GM18909 (cell line): ENCODE data around the gene MTAP.

Experiments used
- ATAC-seq: cut with Tn5 transposase; IDR thresholded peaks from one replicate; pipeline ENCODE4 v1.9.1; 2021; ENCODE audit warnings: mild to moderate bottlenecking; ENCODE audit not compliant: unreplicated experiment, poor library complexity

The MTAP gene

DNA sequence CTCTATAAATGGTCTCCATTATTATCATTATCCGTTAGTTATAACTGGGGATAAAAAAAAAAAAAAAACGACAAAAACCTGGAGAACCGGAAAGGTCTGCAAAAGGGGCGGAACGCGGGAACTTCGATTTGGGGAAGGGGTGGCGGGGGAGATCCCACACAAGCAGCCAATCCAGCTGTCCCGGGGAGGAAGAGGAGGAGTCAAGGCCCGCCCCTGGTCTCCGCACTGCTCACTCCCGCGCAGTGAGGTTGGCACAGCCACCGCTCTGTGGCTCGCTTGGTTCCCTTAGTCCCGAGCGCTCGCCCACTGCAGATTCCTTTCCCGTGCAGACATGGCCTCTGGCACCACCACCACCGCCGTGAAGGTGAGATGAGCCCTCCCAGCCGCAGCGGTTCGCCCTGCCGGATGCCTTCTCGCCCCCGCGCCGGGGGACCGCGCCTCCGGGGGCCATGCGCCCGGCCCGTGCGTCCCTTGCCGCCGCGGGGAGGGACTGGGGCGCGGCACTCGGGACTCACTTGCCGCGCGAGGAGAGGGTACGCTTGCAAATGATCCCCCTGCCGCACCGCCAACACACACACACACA is at the start of gene MTAP:
MTAP (plus strand) TSS at position 219 of the 583 bp plus-strand sequence; CDS start at position 332, 113 bp downstream.
- peak; percentile 92 for ATAC-seq

DNA sequence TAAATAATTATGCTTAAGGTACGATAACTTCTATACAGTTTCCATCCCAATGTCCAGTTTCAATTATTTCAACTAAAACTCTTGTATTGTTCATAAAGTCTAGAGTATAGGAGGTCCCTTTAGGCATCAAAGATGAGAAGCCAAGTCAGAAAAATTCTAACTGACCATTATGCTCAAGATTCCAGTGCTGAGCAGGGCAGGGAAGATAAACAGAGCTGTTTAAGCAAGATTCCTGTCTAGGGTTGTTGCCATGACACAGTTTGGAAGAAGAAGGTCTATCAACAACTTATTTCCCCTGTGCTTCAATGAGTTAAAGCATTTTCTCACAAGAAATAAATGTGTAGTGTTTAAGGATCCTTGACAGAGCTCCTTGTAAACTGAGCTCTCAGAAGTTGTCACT is 48.9 kb upstream of the MTAP start:
- no peak for ATAC-seq

DNA sequence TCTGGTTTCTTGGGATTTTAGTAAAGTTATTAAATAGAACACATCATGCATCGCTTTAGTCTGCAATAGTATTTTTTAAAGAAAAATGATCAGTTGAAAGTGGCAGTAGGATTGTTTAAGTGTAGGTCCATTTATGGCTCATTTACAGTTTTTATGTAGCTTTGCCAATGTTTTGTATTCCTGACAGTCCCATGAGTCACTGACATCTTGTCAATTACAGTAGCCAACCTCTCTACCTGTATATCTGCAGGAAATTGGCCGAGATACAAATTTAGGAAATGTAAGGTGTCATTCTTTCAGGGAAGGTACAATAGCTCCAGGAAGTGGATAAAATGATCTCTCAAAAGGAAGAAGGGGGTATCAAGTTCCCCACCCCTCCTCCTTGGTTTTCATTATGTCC is 47.7 kb upstream of the MTAP start:
- no peak for ATAC-seq

DNA sequence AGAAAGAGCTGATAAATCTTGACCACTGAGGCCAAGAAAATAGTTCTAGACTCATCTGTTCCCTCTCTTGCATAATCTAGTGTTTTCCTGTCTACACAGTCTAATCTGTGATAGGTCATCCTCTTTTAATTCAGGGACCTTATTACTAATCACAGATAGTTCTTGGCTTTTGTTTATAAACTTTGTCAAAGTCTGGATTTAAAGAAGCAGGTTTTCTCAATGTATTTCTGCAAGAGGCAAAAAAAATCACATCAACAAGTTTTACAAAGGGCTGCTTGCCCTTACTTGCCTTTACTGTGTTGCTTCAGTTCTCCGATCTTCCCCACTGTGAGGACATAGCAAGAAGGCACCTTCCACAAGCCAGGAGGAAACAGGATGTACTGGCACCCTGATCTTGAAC is 43.9 kb upstream of the MTAP start:
- ATAC-seq, result no peak

DNA sequence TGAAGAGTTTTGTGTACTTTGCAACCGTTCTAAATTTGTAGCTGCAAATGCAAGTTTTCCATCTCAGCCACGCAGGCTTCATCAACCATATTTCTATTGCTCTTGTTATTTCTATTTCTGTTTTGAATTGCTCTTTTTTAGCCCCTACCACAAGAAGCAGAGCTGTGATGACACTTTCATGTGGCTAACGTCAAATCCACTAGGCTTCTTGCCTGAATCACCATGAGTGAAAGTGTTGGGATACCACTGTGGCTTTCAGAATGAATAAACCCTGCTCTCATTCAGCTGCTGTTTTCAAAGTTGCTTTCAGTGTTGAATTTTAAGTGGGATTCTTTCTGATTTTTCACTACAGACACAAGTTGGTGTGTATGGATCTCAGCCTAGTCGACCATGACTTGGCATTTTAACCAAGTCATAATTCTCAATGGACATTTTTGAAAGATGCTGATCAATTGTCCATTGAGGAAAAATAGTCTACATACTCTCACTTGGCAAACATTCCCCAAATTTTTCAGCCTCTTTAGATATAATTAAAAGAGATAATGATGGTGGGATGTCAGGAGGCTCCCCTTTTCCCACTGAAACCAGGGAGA is 41.0 kb upstream of the MTAP start:
- ATAC-seq, result peak; percentile 79

DNA sequence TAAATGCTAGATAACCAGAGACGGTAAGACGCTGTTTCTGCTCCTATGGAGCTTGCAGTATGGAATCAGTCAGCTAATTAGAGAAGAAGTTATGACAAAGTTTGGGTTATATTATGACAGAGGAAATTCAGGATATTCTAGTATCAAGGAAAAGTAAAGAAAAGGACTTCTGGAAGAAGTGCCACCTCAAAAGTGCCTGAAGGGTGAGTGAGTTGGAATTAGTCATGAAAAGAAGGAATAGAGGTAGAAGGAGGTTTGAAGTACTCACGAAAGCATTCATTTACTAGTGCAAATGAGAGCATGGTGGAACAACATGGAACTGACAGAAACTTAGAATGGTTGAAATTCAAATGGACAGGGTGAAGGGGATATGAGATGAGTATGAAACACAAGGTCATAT is 40.4 kb upstream of the MTAP start:
- no peak for ATAC-seq

DNA sequence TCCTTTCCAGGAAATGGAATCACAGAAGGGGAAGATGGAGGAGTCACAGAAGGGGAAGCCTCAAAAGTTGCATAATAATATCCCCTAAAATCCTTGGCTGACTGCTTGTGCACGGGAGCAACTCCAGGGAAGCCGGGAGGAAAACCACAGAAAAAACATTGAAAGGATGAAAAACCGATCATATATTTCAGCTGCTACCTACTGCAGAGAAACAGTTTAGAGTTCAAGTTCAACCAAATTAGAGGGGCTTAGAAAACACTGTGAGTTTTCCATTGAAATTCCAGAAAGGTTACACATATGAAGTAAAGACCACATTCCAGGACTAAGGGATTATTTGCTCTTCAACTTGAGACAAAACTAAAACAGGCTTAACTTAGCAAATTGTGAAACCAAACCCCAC is 37.6 kb upstream of the MTAP start:
- ATAC-seq, result no peak

DNA sequence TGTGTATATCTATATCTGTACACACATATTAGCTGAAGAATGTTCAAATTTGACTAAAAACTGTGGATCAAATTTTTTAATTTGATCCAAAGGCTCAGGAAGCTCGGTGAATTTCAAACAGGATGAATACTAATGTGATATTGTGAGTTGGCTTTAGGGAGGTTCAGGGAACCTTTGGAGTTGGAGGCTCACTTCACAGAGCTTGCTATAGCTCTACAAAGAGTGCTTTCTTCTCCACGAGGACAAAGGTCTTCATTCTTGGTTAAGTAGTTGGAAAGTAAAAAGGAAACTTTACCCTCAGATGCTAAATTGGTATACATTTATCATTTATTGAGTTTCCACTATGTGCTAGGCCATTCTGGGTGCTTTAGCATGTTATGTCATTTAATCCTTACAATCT is 36.3 kb upstream of the MTAP start:
- ATAC-seq, result no peak

DNA sequence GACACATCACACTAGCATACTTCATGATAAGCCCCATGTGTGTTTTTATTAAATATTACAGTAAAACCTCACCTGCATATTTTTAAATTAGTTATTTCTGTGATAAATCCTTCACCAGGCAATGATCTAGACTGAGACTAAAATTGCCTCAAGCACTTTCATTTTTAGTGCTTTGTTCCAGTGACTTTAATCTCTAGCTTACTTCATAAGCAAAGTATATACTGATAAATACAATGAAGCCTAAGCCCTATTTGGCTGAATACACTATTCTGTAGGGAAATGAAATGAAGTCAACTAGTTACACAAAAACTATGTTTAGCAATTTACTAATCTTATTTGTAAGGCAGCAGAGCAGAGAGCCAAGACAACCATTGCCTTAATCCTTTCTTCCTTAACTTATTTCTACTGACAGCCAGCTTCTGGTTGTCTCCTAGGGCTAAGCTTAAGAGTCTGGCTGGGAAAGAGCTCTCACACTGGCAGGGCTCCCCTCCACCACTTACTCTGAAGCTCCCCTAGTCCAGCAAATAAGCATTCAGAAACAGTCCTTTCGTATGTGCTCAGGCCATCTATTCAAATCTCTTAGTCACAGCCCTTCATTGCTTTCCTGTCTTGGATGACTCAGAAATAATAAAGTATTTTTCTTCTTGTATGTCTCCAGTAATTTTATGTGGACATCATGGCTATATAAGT is 31.4 kb upstream of the MTAP start:
- ATAC-seq, result no peak

DNA sequence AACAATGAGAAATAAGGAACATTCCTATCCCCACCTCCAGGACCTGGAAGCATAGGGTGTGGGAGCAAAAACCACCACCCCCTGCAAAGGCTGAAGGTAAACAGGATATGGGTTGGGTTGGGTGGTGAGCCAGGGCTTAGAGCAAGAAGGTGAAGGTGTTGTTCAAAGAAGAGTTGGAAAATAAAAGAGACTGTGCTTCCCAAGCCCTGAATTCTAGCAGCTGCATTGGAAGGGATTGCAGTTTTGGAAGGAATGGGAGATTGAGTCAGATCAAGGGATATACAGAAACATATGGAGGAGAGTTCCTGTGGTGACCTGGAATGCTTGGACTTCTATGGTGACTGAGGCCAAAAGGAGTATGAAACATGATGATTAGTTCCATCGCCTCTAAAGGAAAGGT is 24.7 kb upstream of the MTAP start:
- no peak for ATAC-seq

DNA sequence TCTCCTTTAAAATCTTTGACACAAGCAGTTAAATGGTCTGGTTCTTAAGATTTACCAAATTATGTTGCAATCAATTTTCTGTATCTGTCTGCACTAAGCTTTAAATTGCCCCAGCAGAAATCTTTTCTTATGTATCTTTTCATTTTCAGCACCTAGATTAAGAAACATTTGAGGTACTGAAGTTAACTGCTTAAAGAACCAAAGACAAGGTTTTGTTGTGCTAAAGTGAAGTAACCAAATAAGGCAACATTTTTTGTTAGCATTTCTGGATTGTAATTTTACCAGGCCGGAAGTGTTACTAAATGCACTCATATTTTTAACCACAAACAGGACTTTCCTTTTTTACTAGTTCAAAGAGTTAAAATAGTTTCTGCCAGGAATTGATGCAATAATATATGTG is 24.1 kb upstream of the MTAP start:
- ATAC-seq, result no peak

DNA sequence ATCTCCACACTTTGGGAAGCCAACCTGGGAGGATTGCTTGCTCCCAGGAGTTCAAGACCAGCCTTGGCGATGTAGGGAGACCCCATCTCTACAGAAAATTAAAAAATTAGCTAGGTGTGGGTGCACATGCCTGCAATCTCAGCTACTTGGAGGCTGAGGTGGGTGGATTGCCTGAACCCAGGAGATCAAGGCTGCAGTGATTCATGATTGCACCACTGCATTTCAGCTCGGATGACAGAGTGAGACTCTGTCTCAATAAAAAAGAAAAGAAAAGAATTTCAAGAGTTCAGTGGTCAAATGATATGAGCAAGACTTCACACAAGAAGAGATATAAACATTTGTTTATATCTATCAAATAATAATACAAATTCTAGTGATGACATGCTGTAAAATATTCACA is 23.0 kb upstream of the MTAP start:
- no peak for ATAC-seq

DNA sequence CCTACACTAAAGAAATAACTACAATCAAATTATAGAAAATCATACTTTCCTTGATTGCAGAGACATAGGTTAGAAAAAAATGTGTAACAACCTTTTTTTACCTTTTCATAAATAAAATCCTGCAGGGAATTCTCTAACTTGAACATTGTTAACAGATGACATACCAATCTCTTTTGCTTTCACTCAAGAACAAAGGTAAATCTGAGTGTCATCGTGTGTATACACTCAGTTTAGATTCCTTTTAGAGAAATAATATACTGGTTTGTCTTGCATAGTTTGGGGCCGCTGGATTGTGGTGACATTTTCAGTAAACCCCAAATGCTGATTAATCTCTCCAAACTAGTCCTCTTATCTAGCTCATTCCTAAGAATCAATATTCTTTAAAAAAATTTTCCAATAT is 20.8 kb upstream of the MTAP start:
- no peak for ATAC-seq

DNA sequence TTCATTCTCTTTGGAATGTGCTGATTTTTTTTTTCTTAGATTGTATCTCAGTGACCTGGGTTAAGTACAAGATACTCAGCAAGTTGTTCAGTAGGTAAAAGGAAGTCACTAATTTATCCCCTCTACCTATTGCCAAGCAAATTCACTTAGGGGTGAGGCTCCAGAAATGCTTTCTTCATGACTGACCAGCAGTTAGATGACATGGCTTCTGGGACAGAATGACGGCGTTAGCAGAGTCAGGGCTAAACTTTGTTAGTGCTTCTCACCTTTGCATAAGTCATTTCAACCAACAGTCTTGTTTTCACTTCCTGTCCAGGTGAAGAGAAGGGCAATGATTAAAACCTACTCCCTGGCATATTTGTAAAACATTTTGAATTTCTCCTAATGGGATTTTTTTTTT is 20.2 kb upstream of the MTAP start:
- ATAC-seq, result no peak

DNA sequence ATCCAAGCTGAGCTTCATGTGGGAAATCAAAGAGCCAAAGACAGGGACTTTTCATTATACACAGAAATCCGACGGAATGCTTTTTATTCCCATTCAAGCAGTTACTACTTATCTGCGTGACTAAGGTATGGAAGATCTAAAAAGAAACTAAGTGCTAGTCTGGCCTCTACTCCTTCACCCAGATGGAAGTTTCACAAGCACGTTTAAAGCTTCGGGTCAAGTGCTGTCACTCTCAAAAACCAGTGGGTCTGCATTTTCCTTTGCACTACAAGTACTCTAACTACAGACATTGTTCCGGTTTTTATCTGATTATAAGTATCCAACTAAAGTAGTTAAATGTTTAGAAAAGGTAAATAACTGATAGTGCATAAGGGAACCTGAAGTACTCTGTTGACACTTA is 13.7 kb upstream of the MTAP start:
- no peak for ATAC-seq

DNA sequence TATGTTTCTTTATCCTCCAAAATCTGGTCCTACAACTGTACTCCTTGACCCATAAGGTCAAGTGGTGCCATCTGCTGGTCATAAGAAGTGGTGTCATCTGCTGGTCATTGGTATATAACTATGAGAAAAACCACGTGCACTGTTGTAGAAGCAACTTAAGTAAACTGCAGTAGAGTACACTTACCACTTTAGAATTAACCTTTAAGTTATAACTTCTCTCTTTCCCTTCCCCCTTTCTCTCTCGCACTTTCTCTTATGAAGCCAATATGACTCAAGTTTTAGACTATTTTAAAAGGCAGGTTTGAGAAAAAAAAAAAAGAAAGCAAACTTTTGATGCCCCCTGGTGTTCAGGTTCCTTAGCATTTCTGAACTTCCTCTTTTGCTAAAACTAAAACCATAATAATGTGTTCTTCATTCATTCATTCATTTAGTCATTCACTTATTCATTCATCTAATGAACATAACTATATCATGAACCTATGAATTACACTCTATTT is 12.8 kb upstream of the MTAP start:
- peak; percentile 98 for ATAC-seq

DNA sequence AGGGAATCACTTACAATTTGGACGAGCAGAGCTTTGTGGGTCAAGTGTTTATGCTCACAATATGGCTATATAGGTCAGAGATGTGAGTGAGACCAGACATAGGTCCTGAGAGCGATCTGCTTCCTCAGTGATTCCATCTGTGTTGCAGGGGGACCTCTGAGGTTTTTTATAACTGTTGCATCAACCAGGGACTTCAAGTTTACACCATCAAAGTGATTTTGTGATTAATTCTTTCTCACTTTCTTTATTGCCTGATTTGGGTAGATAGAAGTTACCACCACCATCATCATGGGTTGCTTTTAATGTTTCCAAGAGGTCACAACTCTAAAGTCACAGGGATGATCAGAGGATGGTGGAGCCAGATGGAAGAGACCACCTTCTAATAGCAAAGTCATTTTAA is 7.0 kb upstream of the MTAP start:
- no peak for ATAC-seq

DNA sequence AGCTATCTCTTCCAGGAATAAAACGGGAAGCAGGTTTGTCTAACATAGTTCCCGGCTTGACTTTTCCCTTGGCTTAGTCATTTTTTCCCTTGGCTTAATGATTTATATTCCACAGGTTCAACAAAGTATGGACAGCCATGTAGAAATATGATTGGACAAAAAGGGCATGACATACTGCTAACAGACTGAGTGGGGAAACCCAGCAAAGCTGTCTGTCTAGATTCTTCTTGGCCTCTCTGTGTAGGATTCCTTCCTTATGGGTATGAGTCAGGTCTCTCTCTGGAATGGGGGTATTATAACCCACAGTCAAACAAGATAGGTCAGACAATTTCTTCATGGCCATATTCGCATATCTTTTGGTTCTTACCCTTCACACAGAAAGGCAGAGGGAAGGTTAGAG is 5.7 kb upstream of the MTAP start:
- ATAC-seq, result no peak

DNA sequence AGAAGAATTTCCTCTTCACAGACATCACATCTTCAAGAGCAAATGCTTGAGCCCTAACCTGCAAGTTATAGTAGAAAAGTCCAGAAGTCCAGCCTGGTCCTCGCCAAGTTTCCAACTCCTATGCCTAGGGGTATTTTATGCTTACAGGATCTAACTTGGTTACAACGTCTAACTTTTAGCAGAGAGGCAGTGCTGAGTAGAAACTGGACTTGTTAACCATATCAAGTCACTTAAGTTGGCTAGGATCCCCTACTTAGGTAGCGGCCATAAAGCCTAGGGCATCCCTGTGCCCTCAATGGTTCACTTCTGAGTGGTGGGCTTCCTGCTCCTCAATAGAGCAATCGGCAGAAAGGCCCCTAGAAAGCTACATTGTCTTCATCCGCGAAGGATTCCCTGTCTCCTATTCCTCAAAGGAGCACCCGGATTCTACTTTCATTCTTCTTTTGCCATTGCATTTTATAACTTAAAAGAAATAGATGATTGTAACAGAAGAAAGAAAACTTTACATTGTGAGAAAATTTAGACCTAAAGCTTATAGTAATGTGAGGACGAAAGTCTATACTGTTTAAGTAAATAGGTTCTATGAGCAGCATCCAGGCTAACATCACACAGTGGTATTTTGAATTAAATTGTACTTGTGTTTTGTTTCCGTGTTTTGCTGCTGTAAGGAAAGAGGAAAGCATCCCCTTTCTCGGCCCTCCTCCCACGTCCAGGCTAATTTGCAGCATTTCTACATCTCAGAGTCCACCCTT is 1.3 kb upstream of the MTAP start:
- ATAC-seq, result no peak

DNA sequence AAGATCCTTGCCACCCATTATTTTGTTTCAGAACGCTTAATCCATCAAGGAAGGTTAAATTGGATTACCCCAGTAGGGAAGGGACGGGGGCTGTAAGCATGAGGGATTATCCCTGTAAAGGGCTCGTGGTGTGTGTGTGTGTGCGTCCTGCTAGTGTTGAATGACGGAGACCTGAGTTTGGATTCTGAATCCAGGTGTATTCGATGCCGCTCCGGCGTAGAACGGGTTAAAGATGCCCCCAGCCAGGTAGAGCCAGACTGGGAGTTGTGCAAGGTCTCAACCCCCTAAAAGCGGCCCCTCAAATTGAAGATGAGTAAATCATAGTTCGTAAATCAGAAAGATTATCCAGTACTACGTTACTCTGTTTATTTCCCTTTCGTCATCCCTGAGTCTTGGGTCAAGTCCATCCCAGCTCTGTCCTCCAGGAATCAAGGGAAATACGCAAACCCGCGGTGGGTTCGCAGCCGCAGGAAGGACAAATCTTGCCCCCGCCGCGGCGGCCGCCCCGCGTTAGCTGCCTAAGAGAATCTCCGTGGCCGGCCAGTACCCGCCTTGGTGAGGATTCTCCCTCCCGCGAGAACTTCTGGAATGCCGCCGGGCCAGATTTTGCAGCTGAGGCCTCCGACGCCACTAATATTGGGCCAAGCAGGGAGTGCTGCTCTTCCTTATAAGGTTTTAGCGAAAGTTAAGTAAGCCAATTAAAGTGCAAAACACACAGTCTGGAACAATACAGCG is 586 bp upstream of the MTAP start:
- ATAC-seq, result peak; percentile 22

DNA sequence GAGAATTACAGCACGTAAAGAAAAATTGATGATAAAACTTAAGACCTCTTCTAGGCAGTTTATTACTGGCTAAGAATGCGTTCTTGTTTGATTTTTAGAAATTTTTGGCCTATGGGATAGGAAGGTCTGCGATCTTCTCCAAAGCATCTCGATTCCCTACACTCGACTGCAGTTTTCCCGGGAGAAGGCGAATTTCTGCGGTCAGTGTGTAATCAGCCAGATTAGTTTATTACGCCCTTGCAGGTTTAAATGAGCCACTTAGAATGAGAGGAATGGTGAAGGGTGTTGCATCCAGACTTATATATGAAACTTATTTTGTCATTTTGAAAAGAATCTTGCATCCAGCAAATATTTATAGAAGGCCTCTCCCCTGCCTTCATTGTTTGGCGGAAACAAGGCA is 1.2 kb downstream of the MTAP start:
- ATAC-seq, result no peak
